NOMO-1 treated with dmso at 0.1 percent for 144 hours (cell line): ENCODE measurements around the gene HIC1.

Source experiments
- DNase-seq: peaks from one replicate; lab custom pipeline; 2025; ENCODE audit not compliant: unreplicated experiment; lab: John Stamatoyannopoulos, UW

Gene HIC1

GRCh38 chr17:2059547-2060384 is 4.9 kb downstream of the HIC1 start:
- DNase-seq: no peak

GRCh38 chr17:2060385-2060658 is 5.4 kb downstream of the HIC1 start:
- DNase-seq: no peak

- no peak for DNase-seq
Measured at GRCh38 chr17:2060681-2061440, 6.0 kb downstream of the HIC1 start.

DNA sequence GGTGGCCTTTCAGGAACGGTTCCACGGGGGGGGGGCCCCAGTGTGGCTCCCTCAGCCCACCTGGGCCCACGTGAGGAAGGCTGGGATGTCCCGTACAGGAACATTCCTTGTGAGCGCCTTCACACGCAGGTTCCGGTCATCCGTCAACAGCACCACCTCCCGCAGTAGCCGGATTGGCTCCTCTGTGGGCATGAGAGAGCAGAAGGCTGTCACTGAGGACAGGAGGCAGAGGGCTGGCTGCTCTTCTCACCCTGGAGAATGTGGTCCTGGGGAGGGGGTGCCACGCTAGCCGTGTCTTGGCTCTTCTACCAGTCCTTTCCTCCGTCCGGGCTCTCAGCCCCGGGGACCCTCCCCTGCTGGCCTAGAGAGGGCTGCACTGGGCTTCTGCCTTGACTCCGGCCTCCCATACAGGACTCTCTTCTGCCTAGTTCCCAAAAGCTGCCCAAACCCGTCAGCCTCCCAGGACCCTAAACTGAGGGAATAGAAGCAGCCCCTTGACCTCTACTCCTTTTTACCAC is 6.6 kb downstream of the HIC1 start:
- DNase-seq: no peak

- no peak for DNase-seq
Measured at GRCh38 chr17:2062571-2063183, 7.8 kb downstream of the HIC1 start.

- DNase-seq: no peak
Measured at GRCh38 chr17:2063261-2064146, 8.6 kb downstream of the HIC1 start.

DNA sequence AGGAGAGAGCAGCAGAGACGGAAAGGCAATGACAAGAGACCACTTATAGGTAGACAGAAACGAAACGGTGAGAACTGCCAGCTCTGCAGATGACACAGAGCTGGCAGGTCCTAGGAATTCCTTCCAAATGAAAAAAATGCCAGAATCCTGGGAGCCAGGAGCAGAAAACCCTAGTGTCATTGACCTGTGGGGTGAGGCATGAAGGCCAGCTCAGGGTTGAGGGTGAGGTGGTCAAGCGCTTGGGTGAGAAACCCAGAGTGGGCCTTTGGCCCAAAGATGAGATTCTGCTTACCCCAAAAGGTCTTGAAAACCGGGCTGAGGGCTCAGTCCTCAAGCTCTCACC is 9.2 kb downstream of the HIC1 start:
- no peak for DNase-seq

- DNase-seq: no peak
Measured at GRCh38 chr17:2064520-2064971, 9.6 kb downstream of the HIC1 start.

DNA sequence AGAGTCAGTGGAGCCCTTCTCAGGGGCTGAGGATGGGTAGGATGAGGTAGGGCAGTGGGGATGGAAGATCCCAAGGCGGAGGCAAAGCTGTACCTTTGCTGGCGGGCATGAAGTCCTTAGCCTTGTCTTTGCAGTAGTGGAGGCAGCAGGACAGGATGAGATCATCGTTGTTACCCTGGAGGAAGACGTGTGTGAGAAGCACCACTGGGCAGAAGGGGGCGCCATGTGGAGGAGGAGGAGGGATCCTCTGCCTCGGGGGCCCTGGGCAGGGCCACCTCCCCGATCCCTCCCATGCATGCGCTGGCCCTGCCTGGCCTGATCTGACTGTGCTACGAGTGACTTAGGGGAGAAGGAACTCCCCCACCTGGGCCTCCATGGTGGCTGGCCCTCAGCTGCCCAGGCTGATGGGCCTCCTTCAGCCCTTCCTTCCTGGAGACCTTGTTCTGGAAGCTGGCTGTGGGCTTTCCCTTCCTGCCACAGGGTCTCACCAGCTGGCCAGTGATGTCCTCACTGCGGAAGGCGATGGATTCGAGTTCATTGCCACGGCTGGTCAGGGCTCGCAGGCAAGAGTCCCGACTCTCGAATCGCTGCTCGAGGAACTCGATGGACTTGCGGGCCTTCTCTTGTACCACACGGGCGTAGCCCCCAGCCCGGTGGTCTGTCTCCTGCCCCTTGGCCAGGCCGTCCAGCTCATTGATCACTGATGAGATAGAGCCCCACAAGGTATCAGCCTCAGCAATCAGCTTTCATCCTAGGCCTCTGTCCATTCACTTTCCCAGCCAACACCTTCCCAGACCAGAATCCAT is 10.3 kb downstream of the HIC1 start:
- peak; percentile 21 for DNase-seq

DNA sequence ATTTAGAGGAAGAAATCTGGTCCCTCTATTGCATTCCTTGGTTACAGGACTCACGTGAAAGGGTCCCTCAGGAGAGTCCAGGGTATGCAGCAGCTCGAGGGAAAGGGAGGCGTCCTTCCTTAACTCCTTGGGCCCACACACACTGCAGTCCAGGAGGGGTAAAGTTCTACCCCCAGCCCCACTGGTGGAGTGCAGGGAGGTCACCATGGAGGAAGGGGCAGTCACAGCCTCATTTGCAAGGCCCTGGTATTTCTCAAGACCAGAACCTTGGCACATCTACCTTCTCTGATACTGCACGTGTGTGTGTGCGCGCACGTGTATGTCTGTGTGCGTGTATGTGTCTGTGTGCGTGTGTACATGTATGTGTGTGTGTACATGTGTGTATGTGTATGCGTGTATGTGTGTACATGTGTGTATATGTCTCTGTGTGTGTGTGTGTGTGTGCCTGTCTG is 11.1 kb downstream of the HIC1 start:
- DNase-seq: no peak

- DNase-seq: no peak
Measured at GRCh38 chr17:2067048-2067561, 12.2 kb downstream of the HIC1 start.

DNA sequence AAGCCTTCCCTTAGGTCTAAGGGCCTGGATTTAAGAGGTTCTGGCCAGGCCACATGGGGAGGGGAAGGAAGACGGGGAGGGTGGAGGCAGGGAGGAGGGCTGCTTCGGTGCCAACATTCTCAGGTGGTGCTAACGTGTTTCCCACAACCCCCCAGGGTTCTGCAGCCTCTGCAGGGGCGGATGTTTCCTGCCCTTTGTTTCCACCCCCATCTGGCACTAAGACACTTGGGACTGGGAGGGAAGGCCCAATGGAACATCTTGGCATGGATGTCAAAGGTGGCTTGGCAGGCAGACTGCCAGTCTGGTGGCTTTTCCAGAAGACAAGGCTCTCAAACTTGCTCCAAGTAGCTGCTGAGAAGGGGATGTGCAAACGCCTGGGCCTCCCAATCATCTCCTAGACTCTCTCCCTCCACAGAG is 12.7 kb downstream of the HIC1 start:
- no peak for DNase-seq

GRCh38 chr17:2068031-2068518 is 13.2 kb downstream of the HIC1 start:
- no peak for DNase-seq

DNA sequence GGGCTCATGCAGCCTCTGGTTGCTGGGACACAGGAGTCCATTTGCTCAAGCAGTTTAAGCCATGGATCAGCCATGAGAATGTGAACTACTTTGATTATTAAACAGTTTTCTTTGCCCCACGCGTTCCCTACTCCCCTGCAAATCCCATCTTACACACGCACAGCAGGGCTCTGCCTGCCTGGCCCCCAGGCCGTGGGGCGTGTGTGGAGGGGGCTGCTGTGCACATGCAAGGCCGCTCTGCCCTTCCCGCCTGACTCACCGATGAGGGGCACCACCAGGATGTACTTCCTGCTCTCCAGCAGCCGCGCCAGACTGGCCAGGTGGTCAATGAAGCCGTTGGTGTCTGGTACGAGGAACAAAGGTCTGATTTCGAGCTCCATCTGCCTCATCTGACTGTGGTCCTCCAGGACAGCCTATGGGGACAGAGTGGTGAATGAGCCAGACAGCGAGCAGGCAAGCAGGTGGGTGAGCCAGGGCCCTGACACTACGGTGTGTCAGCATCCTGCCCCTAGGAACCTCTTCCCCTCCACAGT is 13.7 kb downstream of the HIC1 start:
- no peak for DNase-seq

GRCh38 chr17:2070241-2071023 is 15.5 kb downstream of the HIC1 start:
- DNase-seq: no peak

DNA sequence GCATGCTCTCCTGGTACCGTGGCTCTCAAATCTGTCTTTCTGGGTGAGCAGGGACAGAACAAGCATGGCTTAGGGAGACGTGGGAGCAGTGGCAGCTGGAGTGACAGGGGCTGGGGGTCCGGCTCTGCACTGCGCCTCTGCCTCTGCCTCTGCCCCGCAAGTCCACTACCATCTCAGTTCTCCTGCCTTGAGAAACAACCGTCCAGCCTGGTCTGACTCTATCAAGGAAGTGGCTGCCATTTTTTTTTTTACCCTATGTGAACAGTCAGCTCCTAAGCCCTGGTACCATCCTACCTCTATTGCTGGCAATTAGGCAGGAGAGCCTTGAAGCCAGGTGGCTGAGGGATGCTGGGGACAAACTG is 16.1 kb downstream of the HIC1 start:
- no peak for DNase-seq

DNA sequence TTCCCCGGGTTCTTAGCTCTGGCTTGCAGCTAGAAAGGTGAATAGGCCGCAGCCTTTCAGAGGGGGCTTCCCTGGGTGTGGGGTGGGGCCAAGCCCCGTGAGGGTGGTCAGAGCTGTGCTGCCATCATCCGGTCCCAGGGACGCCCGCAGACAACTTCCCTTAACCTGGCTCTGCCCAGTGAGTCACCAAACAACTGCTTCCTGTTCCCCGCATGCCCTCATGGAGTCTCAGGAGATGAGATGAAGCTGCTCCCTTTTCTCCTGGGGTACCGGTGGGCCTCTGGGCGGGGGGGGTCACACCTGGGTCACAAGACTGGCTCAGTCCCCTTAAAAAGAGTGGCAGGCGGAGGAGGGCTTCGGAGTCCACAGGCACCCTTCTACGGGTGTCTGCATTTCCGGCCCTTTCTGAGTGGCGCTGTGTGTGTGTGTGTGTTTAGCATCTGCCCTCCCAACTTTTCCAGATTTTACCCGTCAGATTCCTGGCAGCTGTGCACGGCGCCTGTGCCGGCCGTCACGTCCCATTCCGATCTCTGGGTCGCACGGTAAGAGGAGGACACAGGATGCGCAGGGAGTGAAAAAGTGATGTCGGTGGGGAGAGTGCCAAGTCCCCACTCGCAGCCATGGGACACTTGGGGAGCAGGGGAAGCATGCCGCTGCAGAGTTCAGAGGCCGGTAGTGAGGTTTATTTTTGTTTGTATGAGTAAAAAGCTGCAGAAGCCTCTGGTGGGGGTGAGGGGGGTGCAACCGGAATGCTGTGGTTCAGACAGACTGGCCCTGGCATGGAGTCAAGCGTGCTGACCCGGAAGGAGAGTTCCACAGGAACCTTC is 16.8 kb downstream of the HIC1 start:
- DNase-seq: no peak

- DNase-seq: no peak
Measured at GRCh38 chr17:2074919-2075318, 20.0 kb downstream of the HIC1 start.
